T-cell (primary cell): ENCODE measurements around the gene UCK1. TPM values are rescaled to one million over a fixed set of nuclear protein-coding genes. Genes with fewer than 3 reads are reported as not detected.

ENCODE experiments used
- ATAC-seq, 4 experiments: fragments of 200-7000 bp in 3 of 4; fragments of 150-1000 bp in 1 of 4; cut with Tn5 transposase; replicated peaks in 1 of 4; 1 replicate in 3 of 4; 2 replicates in 1 of 4; pipeline ENCODE4 v1.10.0; 2021; ENCODE audit warnings: moderate library complexity in 3 of 4, mild to moderate bottlenecking in 2 of 4, moderate number of reproducible peaks in 1 of 4
- CTCF ChIA-PET, 2 donors: fragments of 300-600 bp; sonication (Branson Sonifier 250); formaldehyde crosslinking; loops; one replicate each; lab custom pipeline; 2022; ENCODE audit warnings: antibody characterized with exemption in 2 of 2; lab: Charles Lee
- POLR2A ChIA-PET, 2 donors: fragments of 300-600 bp; sonication (Branson Sonifier 250); formaldehyde crosslinking; loops; one replicate each; lab custom pipeline; 2022; ENCODE audit warnings: antibody characterized with exemption in 2 of 2; lab: Charles Lee
- DNase-seq, 35 experiments: peaks; one replicate each; pipeline versions ENCODE4 v3.0.0 to v3.0.0-alpha.2; 2013 to 2023
- H3K27ac ChIP-seq: one replicate; pipeline ENCODE4 v1.5.1; 2013; ENCODE audit warnings: low read length
- H3K27me3 ChIP-seq, 2 experiments: replicated peaks in 1 of 2; 1 replicate in 1 of 2; 2 replicates in 1 of 2; pipeline versions ENCODE4 v1.6.1 to v1.7.0; 2013; ENCODE audit warnings: low read length in 1 of 2, mixed read lengths in 1 of 2; ENCODE audit not compliant: control insufficient read depth in 2 of 2, insufficient read depth in 2 of 2; ENCODE audit errors: extremely low read depth in 1 of 2
- H3K36me3 ChIP-seq, 2 donors: 1 replicate in 1 of 2; 2 replicates in 1 of 2; pipeline versions ENCODE4 v1.6.1 to v1.7.0; 2013; ENCODE audit warnings: low read length in 1 of 2; ENCODE audit not compliant: control insufficient read depth in 2 of 2, insufficient read depth in 1 of 2; ENCODE audit errors: extremely low read depth in 1 of 2
- H3K4me1 ChIP-seq, 2 experiments: 1 replicate in 1 of 2; 2 replicates in 1 of 2; pipeline versions ENCODE4 v1.6.1 to v1.7.0; 2013; ENCODE audit warnings: low read length in 2 of 2, mixed read lengths in 1 of 2; ENCODE audit not compliant: insufficient read depth in 2 of 2, control insufficient read depth in 1 of 2; ENCODE audit errors: extremely low read depth in 1 of 2
- H3K4me3 ChIP-seq, 2 donors: 1 replicate in 1 of 2; 2 replicates in 1 of 2; pipeline versions ENCODE4 v1.5.1 to v1.7.0; 2013; ENCODE audit warnings: mild to moderate bottlenecking in 2 of 2, low read length in 1 of 2, moderate library complexity in 1 of 2; ENCODE audit not compliant: control insufficient read depth in 1 of 2; ENCODE audit errors: extremely low read depth in 1 of 2
- H3K9me3 ChIP-seq: 2 replicates; pipeline ENCODE4 v1.7.0; 2013
- H3K27ac Mint-ChIP-seq, 2 donors: one replicate each; pipeline ENCODE4 v1.8.0; 2020 to 2021; ENCODE audit warnings: mild to moderate bottlenecking in 2 of 2, mixed read lengths in 2 of 2
- H3K27me3 Mint-ChIP-seq, 2 donors: one replicate each; pipeline ENCODE4 v1.8.0; 2021 to 2022; ENCODE audit warnings: mixed read lengths in 2 of 2
- H3K36me3 Mint-ChIP-seq: one replicate; pipeline ENCODE4 v1.8.0; 2021; ENCODE audit warnings: mixed read lengths
- H3K4me1 Mint-ChIP-seq, 3 donors: one replicate each; pipeline ENCODE4 v1.8.0; 2020 to 2022; ENCODE audit warnings: mixed read lengths in 3 of 3, mild to moderate bottlenecking in 1 of 3
- H3K4me3 Mint-ChIP-seq, 3 donors: one replicate each; pipeline ENCODE4 v1.8.0; 2020 to 2022; ENCODE audit warnings: mild to moderate bottlenecking in 3 of 3, mixed read lengths in 3 of 3, moderate library complexity in 3 of 3
- H3K9me3 Mint-ChIP-seq, 3 donors: one replicate each; pipeline ENCODE4 v1.8.0; 2020 to 2022; ENCODE audit warnings: mixed read lengths in 3 of 3
- WGBS: methylation state at CpG from one replicate; pipeline ENCODE4 v1.1.5; 2013; ENCODE audit warnings: missing lambda C conversion rate; ENCODE audit not compliant: insufficient coverage; 5-methylcytosine and 5-hydroxymethylcytosine counted together
- total RNA-seq, 35 experiments: library from RNA in 6 of 35; stranded (reverse) in 6 of 35; fragments of 120-200 nt in 1 of 35; gene quantifications; one replicate each; pipeline versions ENCODE4 v1.2.1 to v1.2.4 and lab custom pipeline; 2013 to 2026

The UCK1 gene
- total RNA-seq, 5 donors from 2014 or later (not counting 1 experiment from before 2014, with no cell fraction given): 20.0 to 34.7 (median 32.0) TPM

GRCh38 chr9:131525643-131526565 is 5.2 kb downstream of the UCK1 start:
- peaks cover 37% of the 10 kb centered on the region for H3K36me3 Mint-ChIP-seq
- H3K27ac Mint-ChIP-seq: peak overlapping the region in 1 of 2 donors; percentile 48
- 98% methylated on average over 12 of the region's 19 CpGs for WGBS

DNA sequence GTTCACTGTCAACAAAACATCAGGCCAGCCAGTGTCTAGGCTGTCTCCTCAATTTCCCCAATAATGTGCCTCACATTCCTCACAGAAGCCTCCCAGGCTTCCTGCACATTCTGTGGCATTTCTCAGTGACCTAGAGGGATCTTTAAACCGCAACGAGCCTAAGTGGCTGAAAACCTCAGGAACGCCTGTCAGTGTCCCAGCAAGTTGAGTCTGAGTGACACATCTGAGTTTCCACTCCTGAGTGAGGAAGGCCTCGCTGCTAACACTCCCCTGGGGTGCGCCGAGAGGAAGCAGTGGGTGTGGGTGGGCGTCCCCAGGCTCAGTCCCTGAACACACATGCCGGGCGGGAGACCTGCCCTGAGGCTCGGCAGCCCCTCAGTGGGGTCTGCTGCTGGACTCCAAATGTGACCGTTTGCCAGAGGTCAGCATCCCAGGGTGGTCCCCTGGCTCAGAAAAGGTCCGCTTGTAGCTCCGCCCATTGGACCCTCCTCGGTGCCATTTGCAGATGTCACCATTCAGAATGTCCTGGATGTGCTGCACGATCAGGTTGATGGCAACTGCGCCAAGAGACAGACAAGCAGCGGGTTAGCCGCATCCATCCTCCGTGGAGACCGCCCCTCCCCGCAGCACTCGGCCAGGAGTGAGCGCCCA is 6.3 kb downstream of the UCK1 start:
- H3K27ac ChIP-seq: no peak overlapping the region
- H3K4me1 ChIP-seq: peaks cover 2 to 11% of the 10 kb centered on the region in 2 experiments
- CTCF ChIA-PET: no interaction called here
- POLR2A ChIA-PET: no interaction called here
- Mint-ChIP-seq H3K9me3 (no peaks in the 10 kb centered on the region), H3K27ac (peak overlapping the region in 1 of 2 donors; percentile 39), H3K36me3 (peaks cover 43% of the 10 kb centered on the region), H3K4me3 (no peak overlapping the region), H3K27me3 (no peaks in the 10 kb centered on the region), H3K4me1 (peaks cover 7 to 13% (median 13%) of the 10 kb centered on the region in 3 donors)
- H3K9me3 ChIP-seq: no peaks in the 10 kb centered on the region
- no peak overlapping the region for H3K4me3 ChIP-seq
- ATAC-seq (no peak), DNase-seq (no peak)
- H3K27me3 ChIP-seq: no peaks in the 10 kb centered on the region
- peaks cover 44 to 85% of the 10 kb centered on the region in 2 donors for H3K36me3 ChIP-seq
- WGBS: 87% methylated on average over 23 of the region's 23 CpGs

More at GRCh38 chr9:131525643-131526565, 5.2 kb downstream of the UCK1 start:
- Mint-ChIP-seq H3K4me1 (peaks cover 10 to 19% (median 16%) of the 10 kb centered on the region in 3 donors), H3K4me3 (no peak overlapping the region), H3K27me3 (no peaks in the 10 kb centered on the region), H3K9me3 (no peaks in the 10 kb centered on the region)
- Histone ChIP-seq H3K4me3 (no peak overlapping the region), H3K27me3 (no peaks in the 10 kb centered on the region), H3K9me3 (no peaks in the 10 kb centered on the region), H3K4me1 (peaks cover 6 to 17% of the 10 kb centered on the region in 2 experiments), H3K36me3 (peaks cover 33 to 77% of the 10 kb centered on the region in 2 donors), H3K27ac (no peak overlapping the region)
- no peak for ATAC-seq
- ChIA-PET CTCF (interaction anchor here in 1 of 2 donors (0.6 kb wide), 1 partner anchor 161 kb away, joined by 3 read pairs; no protein-coding TSS in a partner anchor), POLR2A (no interaction called here)
- no peak for DNase-seq

GRCh38 chr9:131523451-131524435 is 7.3 kb downstream of the UCK1 start:
- Histone ChIP-seq H3K4me3 (no peak overlapping the region), H3K4me1 (peaks cover 0 to 5% of the 10 kb centered on the region in 2 experiments), H3K27me3 (no peaks in the 10 kb centered on the region), H3K36me3 (peaks cover 41 to 86% of the 10 kb centered on the region in 2 donors), H3K27ac (no peak overlapping the region), H3K9me3 (no peaks in the 10 kb centered on the region)
- no peak overlapping the region for H3K4me3 Mint-ChIP-seq
- peaks cover 4 to 7% (median 7%) of the 10 kb centered on the region in 3 donors for H3K4me1 Mint-ChIP-seq
- no peaks in the 10 kb centered on the region for H3K9me3 Mint-ChIP-seq
- ChIA-PET POLR2A (no interaction called here), CTCF (interaction anchor here in 1 of 2 donors (0.6 to 0.8 kb wide), 2 partner anchors 23 to 846 kb away, joined by 3 read pairs; no protein-coding TSS in a partner anchor)
- WGBS: 93% methylated on average over 20 of the region's 29 CpGs
- DNase-seq (no peak), ATAC-seq (peak in 1 of 4 experiments; percentile 16)
- H3K36me3 Mint-ChIP-seq: peaks cover 53% of the 10 kb centered on the region
- H3K27ac Mint-ChIP-seq: no peak overlapping the region
- H3K27me3 Mint-ChIP-seq: no peaks in the 10 kb centered on the region

DNA sequence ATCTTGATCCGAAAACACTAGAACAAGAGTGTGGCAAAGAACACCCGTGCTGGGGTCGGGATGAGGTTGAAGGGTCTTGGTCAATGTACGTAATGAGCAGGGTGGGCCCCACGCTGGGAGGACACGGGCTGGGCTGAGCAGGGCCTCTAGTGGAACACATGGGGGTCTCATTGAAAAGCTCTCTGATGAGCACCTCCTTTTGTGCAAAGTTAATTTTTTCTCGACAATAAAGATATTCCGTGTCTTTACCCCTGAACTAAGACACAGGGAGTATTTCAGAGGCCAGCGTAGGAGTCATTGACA is 8.0 kb downstream of the UCK1 start:
- ATAC-seq: no peak
- POLR2A ChIA-PET: no interaction called here
- no peak overlapping the region for H3K27ac Mint-ChIP-seq

DNA sequence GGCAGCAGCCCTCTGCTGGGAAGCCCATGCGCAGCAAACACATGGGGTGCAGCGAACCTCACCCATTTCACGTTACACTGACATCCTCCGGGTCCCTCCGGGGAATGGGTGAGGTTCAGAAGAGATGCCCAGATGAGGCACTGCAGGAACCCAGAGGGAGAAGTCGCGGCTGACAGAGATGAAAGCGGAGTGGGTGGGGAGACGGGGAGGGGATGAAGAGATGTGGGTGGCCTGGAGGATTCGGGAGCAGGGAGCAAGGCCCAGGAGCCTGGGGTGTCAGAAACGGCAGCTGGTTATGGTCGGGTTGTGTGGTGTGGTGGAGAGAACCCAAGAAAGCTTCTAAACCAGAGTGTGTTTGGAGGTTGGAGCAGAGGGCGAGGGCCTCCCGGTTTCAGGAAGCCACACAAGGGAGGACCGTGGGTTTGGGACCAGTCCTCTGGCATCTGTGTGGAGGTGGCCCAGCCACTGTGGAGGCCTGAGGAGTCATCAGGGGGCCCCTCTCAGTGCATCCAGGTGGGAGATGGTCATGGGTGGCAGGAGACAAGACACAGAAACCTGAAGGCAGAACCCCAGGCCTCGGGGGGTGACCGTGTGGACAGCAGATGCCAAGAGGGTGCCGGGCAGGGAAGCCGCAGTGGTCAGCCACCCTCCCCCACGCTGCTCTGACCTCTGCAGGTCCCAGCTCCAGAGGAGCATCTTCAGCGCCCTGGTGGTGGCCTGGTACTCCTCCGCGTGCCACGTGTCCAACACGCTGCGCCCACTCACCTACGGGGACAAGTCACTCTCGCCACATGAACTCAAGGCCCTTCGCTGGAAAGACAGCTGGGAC is 8.6 kb downstream of the UCK1 start:
- no peaks in the 10 kb centered on the region for H3K9me3 Mint-ChIP-seq
- peak overlapping the region in 1 of 2 donors; percentile 52 for H3K27ac Mint-ChIP-seq
- ChIA-PET POLR2A (interaction anchor here in 1 of 2 donors (0.5 kb wide), 1 partner anchor 189 kb away, joined by 4 read pairs; no protein-coding TSS in a partner anchor), CTCF (no interaction called here)
- H3K27me3 ChIP-seq: no peaks in the 10 kb centered on the region
- no peak overlapping the region for H3K4me3 Mint-ChIP-seq
- peaks cover 45 to 92% of the 10 kb centered on the region in 2 donors for H3K36me3 ChIP-seq
- 93% methylated on average over 26 of the region's 29 CpGs for WGBS
- peaks cover 0 to 2% of the 10 kb centered on the region in 2 experiments for H3K4me1 ChIP-seq
- no peaks in the 10 kb centered on the region for H3K4me1 Mint-ChIP-seq
- no peak for DNase-seq
- peaks cover 59% of the 10 kb centered on the region for H3K36me3 Mint-ChIP-seq
- H3K27me3 Mint-ChIP-seq: no peaks in the 10 kb centered on the region
- ATAC-seq: no peak
- no peak overlapping the region for H3K27ac ChIP-seq
- no peaks in the 10 kb centered on the region for H3K9me3 ChIP-seq
- no peak overlapping the region for H3K4me3 ChIP-seq

More for the DNA sequence above, 8.0 kb downstream of the UCK1 start:
- Mint-ChIP-seq H3K9me3 (no peaks in the 10 kb centered on the region), H3K4me3 (no peak overlapping the region), H3K27me3 (no peaks in the 10 kb centered on the region), H3K4me1 (peaks cover 0 to under 1% (median 0%) of the 10 kb centered on the region in 3 donors), H3K36me3 (peaks cover 54% of the 10 kb centered on the region)
- Histone ChIP-seq H3K27me3 (no peaks in the 10 kb centered on the region), H3K9me3 (no peaks in the 10 kb centered on the region), H3K36me3 (peaks cover 42 to 86% of the 10 kb centered on the region in 2 donors), H3K4me1 (peaks cover 0 to 2% of the 10 kb centered on the region in 2 experiments), H3K27ac (no peak overlapping the region), H3K4me3 (no peak overlapping the region)
- 97% methylated on average over 9 of the region's 9 CpGs for WGBS
- DNase-seq: no peak
- CTCF ChIA-PET: interaction anchor here in 1 of 2 donors (0.8 kb wide), 1 partner anchor 23 kb away, joined by 3 read pairs; no protein-coding TSS in a partner anchor
